NB4 (cell line): ENCODE data around the gene WASF1.

Experiments used
- CTCF ChIP-seq: IDR thresholded peaks from one replicate; pipeline ENCODE4 v1.5.1; 2012; ENCODE audit warnings: low read depth, low read length
- POLR2A ChIP-seq: IDR thresholded peaks from 2 replicates; pipeline ENCODE4 v1.6.1; 2011; ENCODE audit warnings: mild to moderate bottlenecking; ENCODE audit not compliant: insufficient read length; ENCODE audit errors: extremely low read depth

DNA sequence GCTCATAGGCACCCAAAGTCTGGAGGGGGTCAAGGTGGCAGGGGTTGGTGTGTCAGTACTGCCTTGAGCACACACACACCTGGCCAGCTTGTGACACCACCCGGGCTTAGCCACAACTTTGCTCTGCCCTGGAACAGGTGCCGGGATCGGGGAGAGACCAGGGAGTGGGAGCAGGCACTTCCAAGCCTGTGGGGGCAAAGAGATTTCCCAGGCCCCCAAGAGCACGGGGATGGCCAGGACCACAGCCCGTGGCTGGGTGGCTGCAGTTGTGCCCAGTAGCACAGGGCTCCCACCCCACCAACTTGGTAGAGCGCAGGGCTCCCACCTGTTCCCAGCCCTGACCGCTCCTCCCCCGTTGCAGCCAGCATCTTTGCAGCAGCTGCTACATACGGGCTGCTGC is 40.4 kb downstream of the WASF1 start:
- TF ChIP-seq CTCF (no peak), POLR2A (no peak)
